Adrenal gland (tissue), 12 donors: Measurements from ENCODE around the gene NMRK1. TPM values are rescaled to one million over a fixed set of nuclear protein-coding genes. Genes with fewer than 3 reads are reported as not detected.

ENCODE experiments used
- DNase-seq, 7 donors: peaks; one replicate each; pipeline ENCODE4 v3.0.0-alpha.2; 2019 to 2020
- H3K27ac ChIP-seq, 5 donors: fragments of 200-600 bp; sonication (generic) in 4 of 5; 1 replicate in 3 of 5; 2 replicates in 2 of 5; pipeline versions ENCODE4 v1.5.1 to v1.8.0; 2016 to 2020; ENCODE audit warnings: mild to moderate bottlenecking in 1 of 5
- H3K27me3 ChIP-seq: fragments of 200-600 bp; 2 replicates; pipeline ENCODE4 v1.8.0; 2021
- H3K36me3 ChIP-seq, 2 donors: fragments of 200-600 bp; replicated peaks in 1 of 2; 1 replicate in 1 of 2; 2 replicates in 1 of 2; pipeline versions ENCODE4 v1.5.1 to v1.8.0; 2018 to 2022
- H3K4me1 ChIP-seq, 2 donors: fragments of 200-600 bp; replicated peaks in 1 of 2; 1 replicate in 1 of 2; 2 replicates in 1 of 2; pipeline versions ENCODE4 v1.5.1 to v1.8.0; 2018 to 2021
- H3K4me3 ChIP-seq, 4 donors: fragments of 200-600 bp; sonication (generic) in 3 of 4; one replicate each; pipeline ENCODE4 v1.5.1; 2016 to 2018
- H3K9me3 ChIP-seq, 3 donors: fragments of 200-600 bp; sonication (generic) in 1 of 3; replicated peaks in 1 of 3; 1 replicate in 2 of 3; 2 replicates in 1 of 3; pipeline versions ENCODE4 v1.5.1 to v1.8.0; 2016 to 2021
- CTCF ChIP-seq, 6 experiments: fragments of 450-650 bp in 4 of 6; fragments of 200-600 bp in 2 of 6; sonication (generic) in 1 of 6; IDR thresholded peaks; 1 replicate in 5 of 6; 2 replicates in 1 of 6; pipeline versions ENCODE4 v1.5.1 to v1.8.0; 2016 to 2021; ENCODE audit warnings: antibody characterized with exemption in 6 of 6, mild to moderate bottlenecking in 2 of 6, moderate library complexity in 1 of 6
- POLR2A ChIP-seq, 2 donors: fragments of 450-650 bp; IDR thresholded peaks; one replicate each; pipeline ENCODE4 v1.6.1; 2017; ENCODE audit warnings: antibody characterized with exemption in 2 of 2, mild to moderate bottlenecking in 2 of 2, moderate library complexity in 1 of 2
- WGBS, 4 donors: extraction: QIAGEN DNeasy Blood & Tissue Kit in 2 of 4; methylation state at CpG; one replicate each; pipeline versions ENCODE4 v1.1.5 to v1.1.7; 2013 to 2017; 5-methylcytosine and 5-hydroxymethylcytosine counted together
- intact Hi-C, 2 donors: fragments of 100-400 bp; cut with DNase I; formaldehyde crosslinking; loops; one replicate each; pipeline versions ENCODE4 v1.14.1 to v1.15.0; 2022 to 2023
- polyA plus RNA-seq, 3 donors: library from polyadenylated mRNA; stranded (reverse); fragments of 200-250 nt in 2 of 3; fragments of 350-450 nt in 1 of 3; fragmentation: Illumina TruSeq in 1 of 3; extraction: RNeasy Lipid Tissue Mini Kit (QIAGEN cat#74804) in 1 of 3; gene quantifications; one replicate each; pipeline ENCODE4 v1.2.3, GENCODE V29; 2013 to 2014
- total RNA-seq, 9 donors: library from RNA; depleted of rRNA in 4 of 9; stranded (reverse); fragments of >200 nt in 4 of 9; fragments of 120-200 nt in 1 of 9; fragmentation: NEBNext Ultra II Directional in 1 of 9; extraction: Animal tissue kit (Norgen Biotek cat#: 25700) in 1 of 9; gene quantifications; one replicate each; pipeline versions ENCODE4 v1.1.0 to v1.2.4, GENCODE V29; 2013 to 2023
- donor health status: healthy with polysubstance abuse.
- donor health status: Bipolar disorder and iron deficiency.
- donor health status: DM: yes; HTN: yes; CAD: no.
- donor health status: DM: no; HTN: no; CAD: no.
- donor health status: DM: no; HTN: no; CAD: no.
- donor health status: DM: yes; HTN: yes; CAD: no.

Gene NMRK1
- total and polyA plus RNA-seq, 12 donors: 4.3 to 93.2 (median 21.3) TPM

GRCh38 chr9:75132244-75132643, 44.3 kb upstream of the NMRK1 start:
- TF ChIP-seq POLR2A (IDR thresholded peaks at IDR 0.05): no peak
- TF ChIP-seq CTCF (IDR thresholded peaks at IDR 0.05): no peak
- DNase-seq: no peak
- intact Hi-C loops: no loop called here
- Histone ChIP-seq H3K9me3 (no peaks in the 10 kb centered on the region), H3K27me3 (no peaks in the 10 kb centered on the region), H3K36me3 (peaks cover 0 to 41% of the 10 kb centered on the region in 2 donors), H3K4me3 (no peak overlapping the region), H3K4me1 (no peaks in the 10 kb centered on the region), H3K27ac (no peak overlapping the region)
- WGBS, 4 donors: 77 to 87% (median 83%) methylated on average over 4 of the region's 4 CpGs

- intact Hi-C loops: no loop called here
- 92 to 96% (median 95%) methylated on average over 3 of the region's 3 CpGs for WGBS, 4 donors
- no peak for TF ChIP-seq CTCF (IDR thresholded peaks at IDR 0.05)
- TF ChIP-seq POLR2A (IDR thresholded peaks at IDR 0.05): no peak
These were observed 43.7 kb upstream of the NMRK1 start for GRCh38 chr9:75131700-75132099.

GRCh38 chr9:75130621-75131230, 42.8 kb upstream of the NMRK1 start:
- no peaks in the 10 kb centered on the region for H3K27me3 ChIP-seq
- TF ChIP-seq CTCF (IDR thresholded peaks at IDR 0.05) (no peak), POLR2A (IDR thresholded peaks at IDR 0.05) (no peak)
- H3K4me3 ChIP-seq: no peak overlapping the region
- H3K9me3 ChIP-seq: no peaks in the 10 kb centered on the region
- intact Hi-C loops: no loop called here
- H3K27ac ChIP-seq: no peak overlapping the region
- peaks cover 0 to 38% of the 10 kb centered on the region in 2 donors for H3K36me3 ChIP-seq
- H3K4me1 ChIP-seq: no peaks in the 10 kb centered on the region
- 53 to 81% (median 74%) methylated on average over 5 of the region's 5 CpGs for WGBS, 4 donors
- DNase-seq: no peak

More at GRCh38 chr9:75131700-75132099, 43.7 kb upstream of the NMRK1 start:
- Histone ChIP-seq H3K27me3 (no peaks in the 10 kb centered on the region), H3K36me3 (peaks cover 0 to 38% of the 10 kb centered on the region in 2 donors), H3K4me3 (no peak overlapping the region), H3K4me1 (no peaks in the 10 kb centered on the region), H3K27ac (no peak overlapping the region), H3K9me3 (no peaks in the 10 kb centered on the region)
- DNase-seq: no peak

- Histone ChIP-seq H3K27me3 (no peaks in the 10 kb centered on the region), H3K4me1 (no peaks in the 10 kb centered on the region), H3K4me3 (no peak overlapping the region), H3K36me3 (peaks cover 0 to 33% of the 10 kb centered on the region in 2 donors), H3K27ac (no peak overlapping the region), H3K9me3 (no peaks in the 10 kb centered on the region)
- intact Hi-C loops: no loop called here
- no peak for TF ChIP-seq CTCF (IDR thresholded peaks at IDR 0.05)
- TF ChIP-seq POLR2A (IDR thresholded peaks at IDR 0.05): no peak
- WGBS, 4 donors: 96 to 98% (median 97%) methylated on average over 5 of the region's 5 CpGs
- DNase-seq: no peak
These were observed 42.2 kb upstream of the NMRK1 start for GRCh38 chr9:75130172-75130571.
